Type B pancreatic cell (in vitro differentiated cells): ENCODE results near the gene SLCO1A2. TPM values are rescaled to one million over a fixed set of nuclear protein-coding genes. Genes with fewer than 3 reads are reported as not detected.

Experiments used
- DNase-seq: peaks from one replicate; pipeline ENCODE4 v3.0.0; 2021; ENCODE audit warnings: mixed read lengths; ENCODE audit not compliant: unreplicated experiment; ENCODE audit errors: extremely low spot score
- H3K27ac Mint-ChIP-seq: 2 replicates; pipeline ENCODE4 v1.8.0; 2021; ENCODE audit warnings: mild to moderate bottlenecking, mixed read lengths
- H3K27me3 Mint-ChIP-seq: 2 replicates; pipeline ENCODE4 v1.8.0; 2021; ENCODE audit warnings: mixed read lengths
- H3K36me3 Mint-ChIP-seq: 2 replicates; pipeline ENCODE4 v1.8.0; 2021; ENCODE audit warnings: mixed read lengths
- H3K4me1 Mint-ChIP-seq: one replicate; pipeline ENCODE4 v1.8.0; 2021; ENCODE audit warnings: mixed read lengths; ENCODE audit not compliant: unreplicated experiment
- H3K4me3 Mint-ChIP-seq: 2 replicates; pipeline ENCODE4 v1.8.0; 2021; ENCODE audit warnings: mild to moderate bottlenecking, mixed read lengths
- H3K9me3 Mint-ChIP-seq: 2 replicates; pipeline ENCODE4 v1.8.0; 2021; ENCODE audit warnings: mixed read lengths
- CTCF ChIP-seq: fragments of 200-600 bp; sonication (generic); conservative IDR thresholded peaks from 2 replicates; pipeline ENCODE4 v1.5.0; 2021; ENCODE audit warnings: antibody characterized with exemption, mild to moderate bottlenecking
- total RNA-seq: library from RNA; stranded (reverse); gene quantifications from 2 replicates; pipeline ENCODE4 v1.2.1, GENCODE V29; 2021; ENCODE audit warnings: low replicate concordance

The SLCO1A2 gene
- total RNA-seq, 1 donor from 2014 or later, result 0.82 TPM

- Mint-ChIP-seq H3K36me3 (no peaks in the 10 kb centered on the region), H3K4me1 (no peaks in the 10 kb centered on the region), H3K27me3 (no peaks in the 10 kb centered on the region), H3K9me3 (no peaks in the 10 kb centered on the region), H3K27ac (no peak overlapping the region), H3K4me3 (no peak overlapping the region)
- DNase-seq, result no peak
- no peak for TF ChIP-seq CTCF
Observed at GRCh38 chr12:21339921-21340320, 5.2 kb upstream of the SLCO1A2 start.

- no peak overlapping the region for H3K27ac Mint-ChIP-seq
- TF ChIP-seq CTCF, result no peak
- H3K4me3 Mint-ChIP-seq, result no peak overlapping the region
- H3K9me3 Mint-ChIP-seq, result no peaks in the 10 kb centered on the region
- no peaks in the 10 kb centered on the region for H3K36me3 Mint-ChIP-seq
- no peak for DNase-seq
- H3K4me1 Mint-ChIP-seq, result no peaks in the 10 kb centered on the region
- H3K27me3 Mint-ChIP-seq, result no peaks in the 10 kb centered on the region
Observed at GRCh38 chr12:21337959-21338744, 3.4 kb upstream of the SLCO1A2 start.

- H3K4me3 Mint-ChIP-seq, result no peak overlapping the region
- no peaks in the 10 kb centered on the region for H3K4me1 Mint-ChIP-seq
- DNase-seq, result no peak
- H3K36me3 Mint-ChIP-seq, result no peaks in the 10 kb centered on the region
- H3K27ac Mint-ChIP-seq, result no peak overlapping the region
- no peak for TF ChIP-seq CTCF
- H3K9me3 Mint-ChIP-seq, result no peaks in the 10 kb centered on the region
- H3K27me3 Mint-ChIP-seq, result no peaks in the 10 kb centered on the region
Observed at GRCh38 chr12:21337453-21337852, 2.7 kb upstream of the SLCO1A2 start.

- Mint-ChIP-seq H3K27me3 (no peaks in the 10 kb centered on the region), H3K4me3 (no peak overlapping the region), H3K27ac (no peak overlapping the region), H3K4me1 (no peaks in the 10 kb centered on the region), H3K9me3 (no peaks in the 10 kb centered on the region), H3K36me3 (no peaks in the 10 kb centered on the region)
- no peak for DNase-seq
- no peak for TF ChIP-seq CTCF
Observed at GRCh38 chr12:21336656-21337055, 1.9 kb upstream of the SLCO1A2 start.

- Mint-ChIP-seq H3K9me3 (peaks cover 14% of the 10 kb centered on the region), H3K36me3 (peaks cover 5% of the 10 kb centered on the region), H3K4me1 (no peaks in the 10 kb centered on the region), H3K4me3 (no peak overlapping the region), H3K27me3 (no peaks in the 10 kb centered on the region), H3K27ac (no peak overlapping the region)
- no peak for TF ChIP-seq CTCF
- no peak for DNase-seq
Observed at GRCh38 chr12:21330682-21331253, 3.9 kb downstream of the SLCO1A2 start.
